Measurements from ENCODE around the gene GAGE10.
"Not testable (repeated sequence)": the region's sequence is repeated elsewhere in the genome, so short reads cannot be mapped to it uniquely, and the experiment has no call there.

Gene GAGE10

GRCh38 chrX:49330421-49330820, 27.0 kb downstream of the GAGE10 start:
- DNase-seq = not testable (repeated sequence)

- not testable (repeated sequence) for DNase-seq
These were observed 27.8 kb downstream of the GAGE10 start, which contains the start of gene GAGE13 for GRCh38 chrX:49331282-49331681. Gene GAGE13, plus strand, starts transcription at chrX:49331582. Its CDS starts 1,156 bp downstream, at chrX:49332738.

- DNase-seq = not testable (repeated sequence)
These were observed 28.4 kb downstream of the GAGE10 start for GRCh38 chrX:49331841-49332240.

- not testable (repeated sequence) for DNase-seq
These were observed 38.0 kb downstream of the GAGE10 start for GRCh38 chrX:49341449-49341848.

GRCh38 chrX:49344496-49345175, 41.2 kb downstream of the GAGE10 start:
- DNase-seq = not testable (repeated sequence)

GRCh38 chrX:49345402-49345801, 42.0 kb downstream of the GAGE10 start:
- DNase-seq = not testable (repeated sequence)

- DNase-seq = not testable (repeated sequence)
These were observed 42.7 kb downstream of the GAGE10 start for GRCh38 chrX:49346150-49346549.

All from midbrain (tissue), 1 donor.